ENCODE results near the gene FCHSD1. TPM values are rescaled to one million over a fixed set of nuclear protein-coding genes. Genes with fewer than 3 reads are reported as not detected.
"Not testable (repeated sequence)": the region's sequence is repeated elsewhere in the genome, so short reads cannot be mapped to it uniquely, and the experiment has no call there.

FCHSD1 gene
- polyA plus RNA-seq, 1 experiment = 45.8 TPM

DNA sequence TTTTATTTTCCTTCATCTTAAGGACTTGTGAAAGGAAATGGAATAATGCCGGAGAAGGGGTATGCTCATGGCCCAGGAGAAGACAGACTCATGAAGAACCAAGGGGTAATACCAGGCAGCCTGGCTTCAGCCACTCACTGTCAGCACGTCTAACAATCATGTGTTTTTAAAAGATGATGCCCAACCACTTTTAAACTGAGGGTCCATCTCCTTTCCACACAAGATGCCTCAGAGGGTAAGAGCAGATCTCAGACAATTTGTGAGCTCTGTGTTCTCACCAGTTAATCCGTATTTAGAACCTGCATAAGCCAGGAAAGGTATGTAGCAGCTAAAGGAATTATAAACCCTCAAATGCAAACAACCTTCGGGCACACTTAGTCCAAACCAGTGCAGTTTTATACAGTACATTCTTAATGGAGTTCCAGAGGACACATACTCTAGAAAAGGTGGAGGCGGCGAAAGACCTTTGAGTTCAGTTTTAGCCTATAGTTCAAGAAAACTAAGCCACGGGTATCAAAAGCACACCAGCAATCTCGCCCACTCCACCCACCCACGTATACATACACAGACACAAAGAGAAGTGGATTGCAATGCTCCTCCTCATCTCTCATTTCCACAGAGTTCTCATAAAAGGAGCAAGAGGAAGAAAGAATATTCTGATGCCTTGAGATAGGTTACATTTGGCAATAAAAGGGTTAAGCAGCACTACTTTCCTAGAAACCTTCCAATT, 35.1 kb downstream of the FCHSD1 start:
- no peaks in the 10 kb centered on the region for H3K27me3 ChIP-seq (ENCODE audit: control insufficient read depth, insufficient read depth, low read length)
- TF ChIP-seq, protein P1, sequence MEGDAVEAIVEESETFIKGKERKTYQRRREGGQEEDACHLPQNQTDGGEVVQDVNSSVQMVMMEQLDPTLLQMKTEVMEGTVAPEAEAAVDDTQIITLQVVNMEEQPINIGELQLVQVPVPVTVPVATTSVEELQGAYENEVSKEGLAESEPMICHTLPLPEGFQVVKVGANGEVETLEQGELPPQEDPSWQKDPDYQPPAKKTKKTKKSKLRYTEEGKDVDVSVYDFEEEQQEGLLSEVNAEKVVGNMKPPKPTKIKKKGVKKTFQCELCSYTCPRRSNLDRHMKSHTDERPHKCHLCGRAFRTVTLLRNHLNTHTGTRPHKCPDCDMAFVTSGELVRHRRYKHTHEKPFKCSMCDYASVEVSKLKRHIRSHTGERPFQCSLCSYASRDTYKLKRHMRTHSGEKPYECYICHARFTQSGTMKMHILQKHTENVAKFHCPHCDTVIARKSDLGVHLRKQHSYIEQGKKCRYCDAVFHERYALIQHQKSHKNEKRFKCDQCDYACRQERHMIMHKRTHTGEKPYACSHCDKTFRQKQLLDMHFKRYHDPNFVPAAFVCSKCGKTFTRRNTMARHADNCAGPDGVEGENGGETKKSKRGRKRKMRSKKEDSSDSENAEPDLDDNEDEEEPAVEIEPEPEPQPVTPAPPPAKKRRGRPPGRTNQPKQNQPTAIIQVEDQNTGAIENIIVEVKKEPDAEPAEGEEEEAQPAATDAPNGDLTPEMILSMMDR (IDR thresholded peaks at IDR 0.05; ENCODE audit: insufficient read depth, low read depth, low read length) = no peak
- no peak for DNase-seq (ENCODE audit: low read depth)
- H3K4me3 ChIP-seq (ENCODE audit: low read depth, low read length) = no peak overlapping the region
- POLR2A ChIA-PET = no interaction called here
- H3K36me3 ChIP-seq (ENCODE audit: control insufficient read depth, insufficient read depth, low read length) = peaks cover 4% of the 10 kb centered on the region; the same call in 1 of the 2 replicates
- CTCF ChIA-PET = interaction anchor here (0.8 to 13.1 kb wide), 6 partner anchors 8 to 25 kb away, joined by 3 to 270 read pairs (median 8); partner anchors contain the start of gene RELL2

DNA sequence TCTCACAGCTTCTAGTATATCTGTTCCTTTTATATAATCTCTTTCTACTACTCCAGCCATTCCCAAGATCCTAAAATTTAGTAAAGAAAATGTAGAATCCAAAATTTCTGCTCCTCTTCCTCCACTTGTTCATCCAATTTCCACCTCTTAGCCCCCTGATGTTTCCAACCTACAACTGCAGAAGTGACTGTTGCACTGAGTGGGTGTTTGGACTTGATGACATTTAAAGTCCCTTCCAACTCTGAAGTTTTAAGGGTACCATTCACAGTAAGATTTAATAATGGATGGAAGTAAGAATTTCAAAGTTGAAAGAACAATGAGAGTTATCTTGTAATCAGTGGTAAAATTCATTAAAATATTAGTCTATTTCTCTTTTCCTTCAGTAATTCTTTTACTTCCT, 37.9 kb downstream of the FCHSD1 start:
- no peak for DNase-seq (ENCODE audit: low read depth)
- H3K27me3 ChIP-seq (ENCODE audit: control insufficient read depth, insufficient read depth, low read length) = no peaks in the 10 kb centered on the region
- CTCF ChIA-PET = interaction anchor here (1.5 to 13.1 kb wide), 2 partner anchors 9 to 23 kb away, joined by 4 to 270 read pairs; no protein-coding TSS in a partner anchor
- H3K36me3 ChIP-seq (ENCODE audit: control insufficient read depth, insufficient read depth, low read length) = no peaks in the 10 kb centered on the region
- no peak overlapping the region for H3K4me3 ChIP-seq (ENCODE audit: low read depth, low read length)
- POLR2A ChIA-PET = no interaction called here
- TF ChIP-seq, protein P1 (IDR thresholded peaks at IDR 0.05; ENCODE audit: insufficient read depth, low read depth, low read length) = no peak

DNA sequence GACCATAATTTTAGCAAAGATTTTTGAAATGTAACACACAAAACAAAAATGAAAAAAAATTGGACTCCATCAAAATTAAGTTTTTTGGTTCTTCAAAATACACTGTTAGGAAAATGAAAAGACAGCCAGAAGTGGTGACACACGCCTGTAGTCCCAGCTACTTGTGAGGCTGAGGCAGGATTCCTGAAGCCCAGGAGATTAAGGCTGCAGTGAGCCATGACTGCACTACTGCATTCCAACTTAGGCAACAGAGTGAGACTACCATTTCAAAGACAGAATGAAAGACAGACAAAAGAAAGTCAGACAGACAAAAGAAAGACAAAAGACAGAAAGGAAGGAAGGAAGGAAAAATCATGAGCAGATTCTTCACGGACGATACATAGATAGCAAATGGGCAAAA, 39.9 kb downstream of the FCHSD1 start:
- CTCF ChIA-PET = no interaction called here
- H3K27me3 ChIP-seq (ENCODE audit: control insufficient read depth, insufficient read depth, low read length) = no peaks in the 10 kb centered on the region
- H3K4me3 ChIP-seq (ENCODE audit: low read depth, low read length) = no peak overlapping the region
- TF ChIP-seq, protein P1 (IDR thresholded peaks at IDR 0.05; ENCODE audit: insufficient read depth, low read depth, low read length) = no peak
- no peak for DNase-seq (ENCODE audit: low read depth)
- POLR2A ChIA-PET = no interaction called here
- H3K36me3 ChIP-seq (ENCODE audit: control insufficient read depth, insufficient read depth, low read length) = no peaks in the 10 kb centered on the region

DNA sequence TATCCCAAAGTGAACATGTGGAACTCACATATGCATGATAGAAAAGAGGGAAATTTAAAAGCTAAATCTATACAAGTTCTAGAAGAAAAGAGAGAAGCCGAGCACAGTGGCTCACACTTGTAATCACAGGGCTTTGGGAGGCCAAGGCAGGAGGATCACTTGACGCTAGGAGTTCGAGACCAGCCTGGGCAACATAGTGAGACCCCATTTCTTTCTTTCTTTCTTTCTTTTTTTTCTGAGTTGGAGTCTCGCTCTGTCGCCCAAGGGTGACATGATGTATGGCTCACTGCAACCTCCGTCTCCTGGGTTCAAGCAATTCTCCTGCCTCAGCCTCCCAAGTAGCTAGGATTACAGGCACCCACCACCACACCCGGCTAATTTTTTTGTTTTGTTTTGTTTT, 41.3 kb downstream of the FCHSD1 start:
- CTCF ChIA-PET = interaction anchor here (1.6 to 3.5 kb wide), 2 partner anchors 9 to 18 kb away, joined by 7 to 24 read pairs; partner anchors contain the start of gene DIAPH1
- H3K27me3 ChIP-seq (ENCODE audit: control insufficient read depth, insufficient read depth, low read length); DNase-seq (ENCODE audit: low read depth); H3K4me3 ChIP-seq (ENCODE audit: low read depth, low read length); H3K36me3 ChIP-seq (ENCODE audit: control insufficient read depth, insufficient read depth, low read length): not testable (repeated sequence)
- POLR2A ChIA-PET = interaction anchor here (0.8 kb wide), 1 partner anchor 82 kb away, joined by 5 read pairs; no protein-coding TSS in a partner anchor

DNA sequence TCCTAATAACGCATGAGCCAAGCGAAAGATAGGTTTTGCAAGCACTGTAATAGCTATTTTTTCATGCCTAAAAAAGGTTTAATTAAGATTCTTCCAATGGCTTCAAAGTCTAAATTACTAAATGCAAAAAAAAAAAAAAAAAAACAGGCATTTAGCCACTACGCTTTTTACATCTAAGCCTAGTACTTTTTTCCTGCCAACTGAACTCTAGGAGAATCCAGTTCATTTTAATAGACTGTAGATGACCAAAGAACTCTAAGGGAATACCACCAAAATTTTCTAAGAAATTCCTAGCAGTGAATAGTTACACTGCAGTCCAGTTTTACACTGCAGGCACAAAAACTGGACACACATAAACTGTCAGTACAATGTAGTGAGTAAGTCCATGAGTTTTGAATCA, 42.2 kb downstream of the FCHSD1 start:
- CTCF ChIA-PET = interaction anchor here (1.6 to 3.5 kb wide), 3 partner anchors 8 to 17 kb away, joined by 7 to 24 read pairs (median 11); partner anchors contain the start of gene DIAPH1
- TF ChIP-seq, protein P1 (IDR thresholded peaks at IDR 0.05; ENCODE audit: insufficient read depth, low read depth, low read length) = no peak
- no peak for DNase-seq (ENCODE audit: low read depth)
- POLR2A ChIA-PET = no interaction called here
- Histone ChIP-seq H3K4me3 (ENCODE audit: low read depth, low read length) (no peak overlapping the region), H3K27me3 (ENCODE audit: control insufficient read depth, insufficient read depth, low read length) (no peaks in the 10 kb centered on the region), H3K36me3 (ENCODE audit: control insufficient read depth, insufficient read depth, low read length) (no peaks in the 10 kb centered on the region)
